ENCODE data around the gene NFKBIL1. TPM values are rescaled to one million over a fixed set of nuclear protein-coding genes. Genes with fewer than 3 reads are reported as not detected.

The NFKBIL1 gene
- total and polyA plus RNA-seq, 10 of the 15 experiments (the other 5 are each of a cell fraction or from before 2014, with no cell fraction given), result 0.19 to 15.1 (median 7.0) TPM

GRCh38 chr6:31567531-31568370 lies 20.3 kb downstream of the NFKBIL1 start (continued):
- peak; percentile 16; the same call in 1 of the 2 replicates for TF ChIP-seq ZNF384 (IDR thresholded peaks at IDR 0.05; ENCODE audit: borderline replicate concordance, low read depth, low read length)
- TF ChIP-seq ZZZ3 (IDR thresholded peaks at IDR 0.05; ENCODE audit: control insufficient read depth, insufficient read length, low read depth), result no peak
- TF ChIP-seq EP300 (IDR thresholded peaks at IDR 0.05; ENCODE audit: borderline replicate concordance in 1 of 2, control insufficient read depth in 1 of 2, low read depth in 2 of 2, low read length in 2 of 2), result peak in 1 of 2 experiments; percentile 16; a peak in 1 of 4 replicates
- no peak for TF ChIP-seq STAT1 (conservative IDR thresholded peaks at IDR 0.05)
- TF ChIP-seq SPI1 (IDR thresholded peaks at IDR 0.05; ENCODE audit: borderline replicate concordance, insufficient read depth, low read depth, low read length), result no peak
- peak; percentile 71; the same call in 1 of the 2 replicates for TF ChIP-seq CREM (IDR thresholded peaks at IDR 0.05; ENCODE audit: low read depth)
- peak; percentile 61; the same call in 1 of the 2 replicates for TF ChIP-seq IRF4 (IDR thresholded peaks at IDR 0.05; ENCODE audit: low read depth, low read length)
- TF ChIP-seq NBN (IDR thresholded peaks at IDR 0.05), result peak; percentile 78; the same call in 1 of the 2 replicates
- peak; percentile 56 for TF ChIP-seq SP1 (IDR thresholded peaks at IDR 0.05; ENCODE audit: low read depth, low read length)
- no peak for TF ChIP-seq KAT2A (conservative IDR thresholded peaks at IDR 0.05; ENCODE audit: control insufficient read depth, low read depth, low read length)
- no peak for TF ChIP-seq ZNF274 (IDR thresholded peaks at IDR 0.05; ENCODE audit: insufficient read depth, insufficient read length)
- no peak for TF ChIP-seq PML (IDR thresholded peaks at IDR 0.05; ENCODE audit: low read length)
- no peak for TF ChIP-seq TARDBP (IDR thresholded peaks at IDR 0.05; ENCODE audit: borderline replicate concordance)
- TF ChIP-seq SREBF2 (IDR thresholded peaks at IDR 0.05; ENCODE audit: low read length), result no peak
- TF ChIP-seq CBFB (IDR thresholded peaks at IDR 0.05; ENCODE audit: low read depth), result 0 out of 2 replicates have a peak, but pooled peaks have one; percentile 36
- TF ChIP-seq TCF12 (IDR thresholded peaks at IDR 0.05; ENCODE audit: low read depth, low read length), result peak; percentile 43; the same call in 1 of the 2 replicates
- peak; percentile 26; the same call in 1 of the 3 replicates for TF ChIP-seq POU2F2 (IDR thresholded peaks at IDR 0.05; ENCODE audit: borderline replicate concordance, low read depth, low read length)
- TF ChIP-seq BHLHE40 (IDR thresholded peaks at IDR 0.05; ENCODE audit: borderline replicate concordance in 1 of 2, low read depth in 2 of 2, low read length in 1 of 2), result peak in 1 of 2 experiments; percentile 9; a peak in 1 of 4 replicates
- TF ChIP-seq IKZF1 (conservative IDR thresholded peaks at IDR 0.05), result 0 out of 2 replicates have a peak, but pooled peaks have one; percentile 12
- no peak for TF ChIP-seq TCF7 (IDR thresholded peaks at IDR 0.05; ENCODE audit: borderline replicate concordance)
- 0 out of 2 replicates have a peak, but pooled peaks have one; percentile 18 for TF ChIP-seq CHD2 (IDR thresholded peaks at IDR 0.05; ENCODE audit: borderline replicate concordance, low read depth, low read length)
- TF ChIP-seq POLR2A (IDR thresholded peaks at IDR 0.05; ENCODE audit: low read depth, low read length), result no peak
- 0 out of 2 replicates have a peak, but pooled peaks have one; percentile 16 for TF ChIP-seq YY1 (IDR thresholded peaks at IDR 0.05; ENCODE audit: low read depth, low read length)
- TF ChIP-seq, protein P1, sequence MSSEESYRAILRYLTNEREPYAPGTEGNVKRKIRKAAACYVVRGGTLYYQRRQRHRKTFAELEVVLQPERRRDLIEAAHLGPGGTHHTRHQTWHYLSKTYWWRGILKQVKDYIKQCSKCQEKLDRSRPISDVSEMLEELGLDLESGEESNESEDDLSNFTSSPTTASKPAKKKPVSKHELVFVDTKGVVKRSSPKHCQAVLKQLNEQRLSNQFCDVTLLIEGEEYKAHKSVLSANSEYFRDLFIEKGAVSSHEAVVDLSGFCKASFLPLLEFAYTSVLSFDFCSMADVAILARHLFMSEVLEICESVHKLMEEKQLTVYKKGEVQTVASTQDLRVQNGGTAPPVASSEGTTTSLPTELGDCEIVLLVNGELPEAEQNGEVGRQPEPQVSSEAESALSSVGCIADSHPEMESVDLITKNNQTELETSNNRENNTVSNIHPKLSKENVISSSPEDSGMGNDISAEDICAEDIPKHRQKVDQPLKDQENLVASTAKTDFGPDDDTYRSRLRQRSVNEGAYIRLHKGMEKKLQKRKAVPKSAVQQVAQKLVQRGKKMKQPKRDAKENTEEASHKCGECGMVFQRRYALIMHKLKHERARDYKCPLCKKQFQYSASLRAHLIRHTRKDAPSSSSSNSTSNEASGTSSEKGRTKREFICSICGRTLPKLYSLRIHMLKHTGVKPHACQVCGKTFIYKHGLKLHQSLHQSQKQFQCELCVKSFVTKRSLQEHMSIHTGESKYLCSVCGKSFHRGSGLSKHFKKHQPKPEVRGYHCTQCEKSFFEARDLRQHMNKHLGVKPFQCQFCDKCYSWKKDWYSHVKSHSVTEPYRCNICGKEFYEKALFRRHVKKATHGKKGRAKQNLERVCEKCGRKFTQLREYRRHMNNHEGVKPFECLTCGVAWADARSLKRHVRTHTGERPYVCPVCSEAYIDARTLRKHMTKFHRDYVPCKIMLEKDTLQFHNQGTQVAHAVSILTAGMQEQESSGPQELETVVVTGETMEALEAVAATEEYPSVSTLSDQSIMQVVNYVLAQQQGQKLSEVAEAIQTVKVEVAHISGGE (CRISPR knock-in tag; IDR thresholded peaks at IDR 0.05), result no peak
- no peak for TF ChIP-seq BCL11A (IDR thresholded peaks at IDR 0.05; ENCODE audit: low read depth, low read length)
- 0 out of 3 replicates have a peak, but pooled peaks of 1 of the 2 experiments have one; percentile 22 for TF ChIP-seq EGR1 (IDR thresholded peaks at IDR 0.05; ENCODE audit: borderline replicate concordance in 1 of 2, low read depth in 2 of 2, low read length in 2 of 2)
- no peak; the same call in 1 of the 2 replicates for TF ChIP-seq JUNB (IDR thresholded peaks at IDR 0.05)
- TF ChIP-seq CHD4 (IDR thresholded peaks at IDR 0.05), result no peak
- TF ChIP-seq NR2F1 (conservative IDR thresholded peaks at IDR 0.05), result peak; percentile 87
